Measurements from ENCODE around the gene GANAB.
"Not testable (repeated sequence)": the region's sequence is repeated elsewhere in the genome, so short reads cannot be mapped to it uniquely, and the experiment has no call there.

Gene GANAB

DNA sequence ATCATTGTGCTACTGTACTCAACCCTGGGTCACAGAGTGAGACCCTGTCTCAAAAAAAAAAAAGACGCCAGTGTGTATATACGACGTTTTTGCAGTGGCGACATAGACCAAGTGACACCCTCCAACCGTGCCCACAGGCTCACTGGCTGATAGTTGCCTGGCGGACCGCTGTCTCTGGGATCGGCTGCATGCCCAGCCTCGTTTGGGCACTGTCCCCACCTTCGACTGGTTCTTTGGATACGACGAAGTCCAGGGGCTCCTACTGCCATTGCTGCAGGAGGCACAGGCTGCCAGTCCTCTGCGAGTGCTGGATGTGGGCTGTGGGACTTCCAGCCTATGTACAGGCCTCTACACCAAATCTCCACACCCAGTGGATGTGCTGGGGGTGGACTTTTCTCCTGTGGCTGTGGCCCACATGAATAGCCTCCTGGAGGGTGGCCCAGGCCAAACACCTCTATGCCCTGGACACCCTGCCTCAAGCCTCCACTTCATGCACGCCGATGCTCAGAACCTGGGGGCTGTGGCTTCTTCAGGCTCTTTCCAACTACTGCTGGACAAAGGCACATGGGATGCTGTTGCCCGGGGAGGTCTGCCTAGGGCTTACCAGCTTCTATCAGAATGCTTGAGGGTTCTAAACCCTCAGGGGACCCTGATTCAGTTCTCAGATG is 20.0 kb upstream of the GANAB start:
- FAIRE-seq = no peak

DNA sequence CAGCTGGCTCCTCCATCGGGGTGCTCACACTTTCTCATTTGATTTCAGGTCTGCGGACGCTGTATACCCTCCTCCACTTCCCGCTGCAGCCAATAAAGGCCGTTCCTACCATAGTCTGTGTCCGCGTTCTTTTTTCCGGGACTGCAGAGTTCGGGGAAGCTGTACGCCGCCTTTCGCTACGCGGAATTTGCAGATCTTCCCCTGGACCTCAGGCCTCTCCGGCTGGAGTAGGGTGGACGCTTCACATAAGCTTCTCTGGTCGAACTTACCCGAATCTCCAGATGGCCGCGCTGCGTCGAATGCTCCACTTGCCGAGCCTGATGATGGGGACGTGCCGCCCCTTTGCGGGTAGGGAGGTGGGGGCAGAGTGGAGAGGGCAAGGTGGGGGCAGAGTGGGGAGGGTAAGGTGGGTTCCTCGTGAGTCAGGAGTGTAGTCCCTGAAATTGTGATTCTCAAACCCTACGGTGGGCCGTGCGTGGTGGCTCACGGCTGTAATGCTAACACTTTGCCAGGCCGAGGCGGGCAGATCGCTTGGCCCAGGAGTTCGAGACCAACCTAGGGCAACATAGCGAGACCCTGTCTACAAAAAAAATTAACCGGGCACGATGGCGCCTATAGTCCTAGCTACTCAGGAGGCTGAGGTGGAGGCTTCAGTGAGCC is 19.3 kb upstream of the GANAB start:
- FAIRE-seq = no peak

DNA sequence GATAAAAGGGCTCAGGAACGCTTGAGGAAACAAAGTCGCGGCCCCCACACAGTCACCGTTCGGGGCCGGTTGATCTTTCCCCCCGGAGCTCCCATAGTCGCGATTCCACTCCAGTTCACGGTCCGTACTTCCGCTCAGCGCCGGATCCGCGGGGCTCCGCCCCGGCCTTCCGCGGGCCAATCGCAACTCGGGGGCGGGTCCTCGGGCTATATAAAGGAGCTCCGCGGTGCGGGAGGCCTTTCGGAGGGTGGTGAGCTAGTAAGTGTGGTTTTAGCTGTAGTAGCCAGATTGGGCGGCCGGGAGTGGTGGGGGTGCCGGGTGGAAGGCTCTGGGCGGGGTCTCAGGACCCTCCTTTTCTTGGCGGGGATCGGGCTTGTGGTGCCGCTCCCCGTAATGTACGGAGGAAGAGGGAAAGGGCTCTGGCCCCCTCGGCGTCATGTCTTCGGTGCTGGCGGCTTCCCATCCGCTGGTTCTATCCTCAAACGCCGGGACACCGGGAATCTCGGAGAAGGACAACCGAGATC is 18.7 kb upstream of the GANAB start, which contains the start of the genes C11orf98 and CSKMT:
Gene C11orf98, minus strand, starts transcription at position 136 of the 524 bp plus-strand sequence. Its CDS starts 41 bp downstream, at position 95.
Gene CSKMT, plus strand, starts transcription at position 238 of the 524 bp plus-strand sequence. CDS start 568 bp downstream, outside the sequence.
- no peak for FAIRE-seq

DNA sequence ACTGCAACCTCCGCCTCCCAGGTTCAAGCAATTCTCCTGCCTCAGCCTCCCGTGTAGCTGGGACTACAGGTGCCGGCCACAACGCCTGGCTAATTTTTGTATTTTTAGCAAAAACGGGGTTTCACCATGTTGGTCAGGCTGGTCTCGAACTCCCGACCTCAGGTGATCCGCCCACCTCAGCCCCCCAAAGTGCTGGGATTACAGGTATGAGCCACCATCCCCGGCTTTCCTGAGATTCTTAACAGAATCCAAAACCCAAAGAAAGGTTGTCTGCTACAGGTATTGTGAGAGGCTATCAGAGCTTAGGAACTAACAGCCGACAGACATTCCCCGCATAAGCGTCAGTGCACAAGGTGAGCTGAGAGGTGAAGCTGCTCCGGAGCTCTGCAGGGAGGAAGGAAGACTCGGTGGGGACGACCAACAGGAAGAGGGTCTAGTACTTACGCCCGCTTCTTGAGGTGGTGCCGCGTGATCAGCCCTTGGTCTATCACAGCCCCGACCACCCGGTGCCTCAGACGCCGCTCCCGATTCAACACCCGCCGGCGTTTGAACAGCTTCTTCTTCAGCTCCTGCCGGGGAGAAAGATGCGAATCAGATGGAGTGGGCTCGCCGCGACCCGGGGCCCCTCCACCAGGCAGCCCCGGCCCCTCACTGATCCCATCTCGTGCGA is 18.1 kb upstream of the GANAB start:
- no peak for FAIRE-seq

DNA sequence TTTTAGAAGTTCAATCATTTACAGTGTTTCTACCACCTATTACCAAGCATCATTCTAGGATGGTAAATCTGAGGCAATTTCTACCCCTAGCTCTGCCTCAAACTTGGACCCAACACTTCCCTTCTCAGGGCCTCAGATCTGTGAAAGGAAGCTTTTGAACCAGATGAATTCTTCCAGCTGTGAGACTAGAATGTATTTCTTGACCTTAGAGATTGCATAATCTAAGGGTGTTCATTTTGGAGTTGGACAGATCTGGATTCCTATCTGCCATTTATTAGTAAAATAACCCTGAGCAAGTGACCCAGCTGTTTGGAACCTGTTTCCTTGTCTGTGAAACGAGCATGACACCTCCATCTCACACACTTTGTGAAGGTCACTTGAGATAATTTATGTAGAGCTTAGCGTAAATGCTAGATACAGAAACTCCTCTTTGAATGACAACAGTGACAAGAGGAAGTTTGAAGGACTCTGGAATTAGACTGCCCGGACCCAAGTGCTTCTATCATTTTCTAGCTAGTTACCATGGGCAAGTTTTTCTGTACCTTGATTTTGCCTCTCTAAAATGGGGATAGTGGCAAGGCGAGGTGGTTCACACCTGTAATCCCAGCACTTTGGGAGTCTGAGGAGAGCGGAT is 10.5 kb upstream of the GANAB start:
- FAIRE-seq = no peak

DNA sequence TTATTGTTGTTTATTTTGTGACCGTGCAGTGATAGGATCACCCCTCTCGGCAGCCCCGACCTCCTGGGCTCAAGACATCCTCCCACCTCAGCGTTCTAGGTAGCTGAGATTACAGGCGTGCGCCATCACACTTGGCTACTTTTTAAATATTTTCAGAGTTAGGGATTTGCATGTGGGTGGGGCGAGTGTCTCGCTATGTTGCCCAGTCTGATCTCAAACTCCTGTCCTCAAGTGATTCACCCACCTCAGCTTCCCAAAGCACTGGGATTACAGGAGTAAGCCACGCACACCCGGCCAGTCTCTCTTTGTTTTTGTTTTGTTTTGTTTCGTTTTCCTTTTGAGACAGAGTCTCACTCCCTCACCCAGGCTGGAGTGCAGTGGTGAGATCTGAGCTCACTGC is 7.9 kb upstream of the GANAB start:
- no peak for FAIRE-seq

DNA sequence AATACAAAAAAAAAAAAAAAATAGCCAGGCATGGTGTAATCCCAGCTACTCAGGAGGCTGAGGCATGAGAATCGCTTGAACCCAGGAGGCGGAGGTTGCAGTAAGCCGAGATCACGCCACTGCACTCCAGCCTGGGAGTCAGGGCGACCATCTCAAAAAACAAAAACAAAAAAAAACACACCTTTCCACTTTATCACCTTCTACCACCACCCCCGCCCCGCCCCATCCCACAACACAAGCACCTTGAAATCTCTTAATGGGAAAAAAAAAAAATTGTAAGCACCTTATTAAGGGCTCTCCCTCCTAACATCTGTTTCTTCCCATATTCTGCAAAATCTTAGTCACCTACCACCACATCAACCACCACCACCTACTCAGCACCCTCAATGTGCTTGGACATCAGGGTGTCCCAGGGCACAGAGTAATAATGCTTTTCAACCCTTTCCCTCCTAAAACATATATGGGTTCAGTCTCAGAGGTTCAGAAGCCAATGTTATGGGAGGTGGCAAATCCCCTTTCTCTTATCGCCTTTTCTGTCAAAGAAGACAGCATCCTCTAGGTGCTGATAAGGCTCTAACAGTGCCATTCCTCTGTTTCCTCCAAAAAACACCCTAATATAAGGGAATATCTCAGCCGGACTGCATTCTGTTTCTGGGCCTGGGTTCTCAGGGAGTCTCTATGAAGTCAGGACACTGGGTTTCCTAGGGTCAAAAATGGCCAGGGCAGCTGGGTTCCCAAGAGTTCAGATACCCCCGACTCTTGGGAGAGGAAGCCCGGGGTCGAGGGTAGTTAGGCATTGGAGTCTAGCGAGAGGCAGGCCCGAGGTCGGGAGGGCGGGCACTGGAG is 6.0 kb upstream of the GANAB start:
- FAIRE-seq = no peak

DNA sequence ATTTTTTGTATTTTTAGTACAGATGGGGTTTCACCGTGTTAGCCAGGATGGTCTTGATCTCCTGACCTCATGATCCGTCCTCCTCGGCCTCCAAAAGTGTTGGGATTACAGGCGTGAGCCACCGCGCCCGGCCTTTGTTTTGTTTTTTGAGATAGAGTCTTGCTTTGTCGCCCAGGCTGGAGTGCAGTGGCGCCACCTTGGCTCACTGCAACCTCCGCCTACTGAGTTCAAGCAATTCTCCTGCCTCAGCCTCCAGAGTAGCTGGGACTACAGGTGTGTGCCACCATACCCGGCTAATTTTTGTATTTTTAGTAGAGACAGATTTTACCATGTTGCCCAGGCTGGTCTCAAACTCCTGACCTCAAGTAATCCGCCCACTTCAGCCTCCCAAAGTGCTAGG is 3.9 kb upstream of the GANAB start:
- not testable (repeated sequence) for FAIRE-seq

DNA sequence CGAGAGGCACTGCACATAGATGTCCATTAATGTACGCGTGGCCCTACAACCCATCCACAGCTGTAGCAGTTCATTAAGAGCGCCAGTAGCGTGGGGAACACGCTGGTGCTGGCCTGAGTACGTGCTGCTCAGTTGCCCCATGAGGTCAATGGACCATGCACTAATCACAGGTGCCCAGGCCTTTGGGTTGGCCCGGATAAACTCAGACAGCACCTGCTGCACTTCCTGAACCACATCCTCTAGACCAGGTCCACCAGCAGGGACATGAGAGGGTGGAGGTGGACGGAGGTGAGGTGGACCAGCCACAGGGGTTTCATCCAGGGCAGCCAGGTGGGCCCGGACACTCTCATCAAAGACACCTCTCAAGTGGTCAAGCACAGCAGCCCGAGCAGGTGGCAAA is 3.1 kb upstream of the GANAB start:
- no peak for FAIRE-seq

DNA sequence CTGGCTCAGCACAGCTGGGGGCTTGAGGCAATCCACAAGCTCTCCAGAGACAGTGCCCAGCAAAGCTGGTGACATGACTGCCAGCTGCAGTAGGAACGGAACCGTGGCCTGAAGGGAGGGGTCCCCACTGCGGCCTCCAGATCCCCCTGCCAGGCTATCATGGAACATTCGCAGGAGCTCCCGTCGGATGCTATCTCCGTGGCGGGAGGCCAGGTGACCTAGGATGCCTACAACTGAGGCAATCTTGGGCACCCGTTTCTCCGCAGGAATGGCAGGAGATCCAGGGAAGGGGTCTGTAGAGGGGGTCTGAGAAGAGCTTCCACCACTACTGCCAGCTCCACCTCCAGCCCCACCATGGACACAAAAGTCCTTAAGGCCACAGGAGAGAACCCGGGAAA is 2.6 kb upstream of the GANAB start:
- FAIRE-seq = no peak

DNA sequence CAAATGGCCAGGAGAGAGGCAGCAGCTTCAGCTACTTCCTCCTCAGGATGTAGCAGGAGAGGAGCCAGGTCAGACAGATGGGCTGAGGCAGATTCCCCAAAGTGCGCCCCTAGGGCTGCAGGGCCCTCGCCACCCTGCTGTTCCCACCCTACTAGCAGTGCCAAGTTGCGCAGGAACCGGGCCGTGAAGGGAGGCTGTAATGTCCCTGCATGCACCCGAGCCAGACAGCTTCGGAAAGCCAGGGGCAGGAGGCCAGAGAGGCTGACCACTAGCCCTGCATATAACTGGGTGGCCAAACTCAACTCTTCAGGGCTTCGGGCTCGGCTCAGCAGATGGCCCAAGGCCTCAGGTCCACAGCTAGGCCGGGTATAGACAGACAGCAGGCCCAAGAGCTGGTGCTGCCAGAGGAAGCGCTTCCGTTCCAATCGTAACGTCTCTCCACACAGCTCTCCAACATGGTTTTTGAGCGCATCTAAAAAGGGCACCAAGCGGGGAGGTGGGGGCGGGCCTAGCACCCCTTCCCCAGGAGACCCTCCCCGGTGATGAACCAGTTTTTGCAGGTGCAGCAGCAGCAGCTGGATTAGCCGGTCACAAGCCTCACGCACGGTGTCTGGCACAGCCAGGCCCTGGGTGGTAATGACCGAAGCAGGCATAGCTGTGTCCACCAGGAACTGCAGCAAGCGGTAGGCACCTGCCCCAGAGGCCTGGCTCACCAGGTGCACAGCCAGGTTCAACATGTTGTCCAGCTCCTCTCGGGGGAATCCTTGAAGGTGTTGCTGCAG is 2.0 kb upstream of the GANAB start:
- no peak for FAIRE-seq

DNA sequence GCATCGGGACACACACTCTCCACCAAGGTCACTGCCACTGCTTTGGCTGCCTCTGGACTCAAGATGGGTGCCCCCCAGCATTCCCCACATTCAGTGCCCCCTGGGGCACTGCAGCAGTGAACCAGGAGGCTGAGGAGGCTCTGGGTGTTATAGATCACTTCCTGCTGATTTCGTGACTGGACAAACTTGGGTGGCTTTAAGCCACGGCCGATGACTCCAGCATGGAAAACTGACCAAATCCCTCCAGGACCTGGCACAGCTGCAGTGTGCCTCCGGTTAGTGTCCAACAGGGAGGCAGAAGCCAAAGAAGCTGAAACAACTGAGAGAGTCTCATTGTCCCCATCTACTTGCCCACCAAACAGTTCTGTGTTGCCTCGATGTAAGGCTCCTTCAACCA is 1.2 kb upstream of the GANAB start:
- no peak for FAIRE-seq

DNA sequence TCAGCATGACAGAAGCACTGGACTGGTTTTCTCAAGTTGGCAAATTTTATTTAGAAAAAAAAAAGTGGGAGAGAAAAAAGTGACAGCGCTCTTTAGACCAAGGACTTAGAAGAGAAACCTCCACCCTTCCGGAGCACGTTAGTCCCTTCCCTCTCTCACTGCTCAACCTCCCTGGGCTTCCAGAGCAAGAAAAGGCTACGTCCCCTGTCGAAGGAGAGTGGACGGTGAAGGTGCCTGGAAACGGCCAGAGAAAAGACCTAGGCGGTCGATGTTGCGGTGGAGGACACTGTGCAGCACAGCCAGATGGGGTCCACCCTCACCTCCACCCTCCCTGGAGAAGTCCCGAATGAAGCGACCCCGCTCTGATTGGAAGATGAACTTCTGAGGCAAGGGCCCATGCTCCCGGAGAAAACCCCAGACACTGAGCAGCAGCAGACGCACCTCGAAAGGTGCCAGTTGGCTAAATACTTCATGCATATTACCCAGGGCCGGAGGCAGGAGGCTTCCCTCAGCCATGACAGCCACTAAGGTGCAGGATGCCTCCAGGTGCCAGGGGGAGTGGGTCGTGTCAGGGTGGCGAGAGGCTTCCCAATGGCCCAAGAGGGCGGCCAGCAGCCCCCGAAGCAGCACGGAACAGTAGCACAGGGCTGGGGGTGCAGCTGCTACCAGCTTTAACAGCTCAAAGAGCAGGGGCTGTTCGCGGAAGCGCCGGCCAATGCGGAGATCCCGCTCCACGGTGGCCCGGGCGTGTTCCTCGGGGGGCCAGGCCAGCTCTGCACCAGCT is 604 bp upstream of the GANAB start:
- no peak for FAIRE-seq

DNA sequence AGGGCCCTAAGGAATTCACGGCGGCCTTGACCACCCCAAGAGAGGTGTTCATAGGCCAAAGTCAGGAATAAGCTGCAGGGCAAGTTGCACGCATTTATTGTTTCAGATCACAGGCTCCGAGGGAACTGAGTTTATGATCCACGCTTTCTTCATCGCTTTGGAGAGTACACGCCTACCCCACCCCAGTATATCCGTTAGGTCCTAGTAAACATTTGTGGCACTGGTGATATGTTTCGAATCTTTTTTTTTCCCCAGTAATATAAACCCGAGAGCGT is 805 bp downstream of the GANAB start:
- FAIRE-seq = no peak

DNA sequence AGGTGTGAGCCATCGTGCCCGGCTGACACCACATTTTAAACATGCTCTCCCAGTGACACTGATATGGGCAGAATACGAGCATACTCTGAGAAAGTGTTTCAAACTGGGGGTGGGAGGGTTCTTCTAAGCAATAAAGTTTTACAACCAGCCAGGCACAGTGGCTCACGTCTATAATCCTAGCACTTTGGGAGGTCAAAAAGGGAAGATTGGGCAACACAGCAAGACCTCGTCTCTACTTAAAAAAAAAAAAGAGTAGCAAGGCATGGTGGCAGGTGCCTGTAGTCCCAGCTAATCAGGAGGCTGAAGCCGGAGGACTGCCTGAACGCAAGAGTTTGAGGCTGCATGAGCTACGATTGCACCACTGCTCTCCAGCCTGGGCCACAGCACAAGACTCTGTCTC is 2.2 kb downstream of the GANAB start:
- no peak for FAIRE-seq

DNA sequence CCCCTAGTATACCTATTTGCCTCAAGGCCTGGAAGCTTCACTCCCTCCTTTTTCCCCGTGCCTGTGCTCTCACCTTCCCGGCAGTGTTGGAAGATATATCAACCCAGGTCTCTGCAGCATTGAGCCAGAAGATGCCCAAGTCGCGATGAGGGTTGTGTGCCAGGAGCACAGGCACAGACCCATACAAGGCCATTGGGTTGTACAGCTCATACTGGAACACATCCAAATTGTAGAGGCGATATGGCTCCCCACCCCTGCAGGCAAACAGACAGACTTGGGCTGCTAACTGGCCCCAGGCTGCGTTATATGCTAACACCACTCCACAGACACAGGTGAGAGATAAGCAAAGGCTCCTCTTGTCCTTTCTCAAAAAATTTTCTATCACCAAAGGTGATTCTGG is 13.9 kb downstream of the GANAB start:
- no peak for FAIRE-seq

DNA sequence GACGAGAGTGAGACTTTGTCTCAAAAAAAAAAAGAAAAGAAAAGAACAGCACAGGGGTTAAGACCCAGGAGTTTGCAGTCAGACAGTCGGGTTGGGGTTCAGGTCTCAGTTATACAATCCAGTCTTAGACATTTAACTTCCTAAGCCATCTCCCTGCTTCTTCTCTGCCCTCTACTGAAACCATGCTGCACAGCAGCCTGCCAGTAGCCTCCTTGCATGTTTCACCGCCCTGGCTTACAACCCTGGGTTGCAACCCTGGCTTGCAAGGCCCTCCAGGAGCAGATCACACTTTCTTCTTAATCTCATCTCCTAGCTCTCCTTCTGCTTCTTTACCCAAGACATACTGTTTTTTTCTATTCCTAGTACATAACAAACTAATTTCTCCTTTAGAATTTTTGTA is 18.7 kb downstream of the GANAB start:
- FAIRE-seq = no peak

DNA sequence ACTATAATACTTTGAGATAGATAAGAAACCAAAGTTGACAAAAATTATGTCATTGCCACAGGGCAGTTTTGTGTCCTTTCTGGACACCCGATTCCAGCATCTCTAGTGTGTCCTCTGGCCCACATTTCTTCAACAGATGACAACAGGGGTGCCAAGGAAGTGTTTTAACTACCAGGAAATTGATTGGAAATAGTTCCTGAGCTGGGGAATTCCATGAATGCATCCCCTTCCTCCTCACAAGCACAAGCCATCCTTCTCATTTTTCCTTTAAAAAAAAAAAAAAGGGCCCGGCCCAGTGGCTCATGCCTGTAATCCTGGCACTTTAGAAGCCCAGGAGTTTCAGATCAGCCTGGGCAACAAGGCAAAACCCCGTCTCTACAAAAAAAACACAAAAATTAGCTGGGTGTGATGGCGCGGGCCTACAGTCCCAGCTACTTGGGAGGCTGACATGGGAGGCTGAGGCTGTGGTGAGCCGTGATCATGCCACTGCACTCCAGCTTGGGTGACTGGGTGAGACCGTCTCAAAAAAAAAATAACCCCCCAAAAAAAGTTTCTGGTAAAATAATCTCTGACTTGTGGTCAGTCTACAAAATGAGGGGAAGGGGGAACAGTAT is 23.8 kb downstream of the GANAB start:
- FAIRE-seq = no peak

DNA sequence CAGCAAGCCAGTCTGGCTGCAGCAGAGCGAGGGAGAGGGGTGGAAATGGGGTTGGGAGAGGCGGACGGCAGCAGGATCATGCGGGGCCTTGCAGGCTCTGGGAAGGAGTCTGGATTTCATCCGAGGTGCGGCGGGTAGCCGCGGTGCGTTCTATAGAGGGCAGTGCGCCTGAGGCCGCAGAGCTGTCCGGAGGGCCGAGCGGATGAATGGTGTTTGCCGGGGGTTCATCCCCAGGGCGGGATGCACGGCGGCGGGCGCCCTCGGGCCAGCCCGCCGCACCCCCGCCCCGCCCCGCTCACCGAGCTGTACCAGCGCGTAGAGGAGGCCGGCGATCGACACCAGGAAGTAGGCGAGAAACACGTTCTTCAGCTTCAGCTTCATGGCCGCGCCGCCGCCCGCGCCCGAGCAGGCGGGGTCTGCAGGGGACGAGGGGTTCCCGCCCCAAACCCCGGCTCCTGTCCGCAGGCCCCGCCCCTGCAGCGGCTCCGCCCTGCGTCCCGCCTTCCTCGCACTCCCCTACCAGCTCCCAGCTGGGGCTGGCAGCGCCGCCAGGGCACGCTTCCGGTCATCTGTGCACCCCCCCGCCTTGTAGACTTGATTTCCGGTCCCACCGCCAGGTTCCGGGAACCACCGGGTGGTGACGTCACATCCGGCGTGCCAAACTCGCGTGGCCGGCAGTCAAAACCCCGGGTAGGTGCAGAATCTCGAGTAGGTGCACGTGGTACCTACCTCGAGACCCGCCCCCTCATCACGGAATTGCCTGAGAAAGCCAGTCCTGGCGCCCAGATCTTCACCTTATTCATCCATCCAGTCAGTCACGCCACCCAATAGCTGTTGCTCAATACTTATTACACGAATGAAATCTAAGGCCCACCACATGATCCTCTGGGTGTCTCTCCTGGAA is 24.6 kb downstream of the GANAB start, which contains the start of gene B3GAT3:
Gene B3GAT3, minus strand, starts transcription at position 420 of the 904 bp plus-strand sequence. Its CDS starts 39 bp downstream, at position 381.
- FAIRE-seq = no peak

All from colon (tissue), 2 donors.